GM21529 (cell line): ENCODE results near the gene ERCC5.
A peak's percentile ranks its signal among the peaks of the same experiment; 100 is the strongest.

Experiments used
- ATAC-seq: cut with Tn5 transposase; IDR thresholded peaks from one replicate; pipeline ENCODE4 v1.9.1; 2021; ENCODE audit not compliant: unreplicated experiment

Gene ERCC5

GRCh38 chr13:102845630-102846260, at the start of gene ERCC5:
TSS of gene ERCC5 (plus strand) at chr13:102846032. CDS start at chr13:102846267, 235 bp downstream.
- ATAC-seq: peak; percentile 81

DNA sequence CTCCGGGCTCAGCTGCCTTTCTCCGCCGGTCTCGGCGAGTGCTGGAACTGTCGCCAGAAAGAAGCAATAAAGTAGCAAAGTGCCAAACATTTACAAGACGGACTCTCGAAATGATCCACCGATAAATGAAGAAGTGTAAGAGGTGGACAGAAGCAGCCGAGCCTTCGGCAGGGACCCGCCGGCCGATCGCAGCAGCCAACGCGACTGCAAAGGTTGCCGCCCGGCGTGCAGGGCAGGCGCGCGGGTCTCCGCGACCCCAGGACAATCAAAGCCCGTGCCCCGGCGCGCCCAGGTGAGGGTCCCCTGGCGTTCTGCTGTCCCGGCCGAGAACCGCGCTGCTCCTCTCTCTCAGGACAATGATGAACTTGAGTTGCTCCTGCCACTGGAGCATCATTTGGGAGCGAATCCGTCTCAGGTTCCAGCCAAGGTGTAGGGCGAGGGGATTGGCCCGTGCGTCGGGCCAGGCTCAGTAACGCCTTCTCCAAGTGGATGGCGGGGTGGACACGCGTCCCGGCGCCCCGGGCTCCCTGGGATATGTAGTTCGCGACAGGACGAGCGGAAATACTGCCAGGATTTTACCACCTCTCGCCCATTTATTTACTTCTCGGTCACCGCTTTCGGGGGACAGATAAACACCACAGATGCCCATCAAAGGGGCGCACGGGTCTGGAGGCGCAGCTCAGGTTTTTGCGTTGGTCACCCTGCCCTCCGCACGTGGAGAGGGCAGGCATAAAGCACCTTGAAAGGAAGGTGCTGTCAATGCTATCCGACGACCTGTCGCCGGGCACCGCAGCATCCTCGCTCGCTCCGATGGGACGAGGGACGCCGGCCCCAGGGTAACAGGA, 47.0 kb upstream of the ERCC5 start, which contains the start of the genes BIVM and POGLUT2:
Gene BIVM (plus strand): TSS at position 539 of the 845 bp plus-strand sequence. CDS start 8,149 bp downstream, outside the sequence.
Gene POGLUT2 (minus strand): TSS at position 396 of the 845 bp plus-strand sequence. CDS start 306 bp downstream, at position 90.
- ATAC-seq: peak; percentile 83

DNA sequence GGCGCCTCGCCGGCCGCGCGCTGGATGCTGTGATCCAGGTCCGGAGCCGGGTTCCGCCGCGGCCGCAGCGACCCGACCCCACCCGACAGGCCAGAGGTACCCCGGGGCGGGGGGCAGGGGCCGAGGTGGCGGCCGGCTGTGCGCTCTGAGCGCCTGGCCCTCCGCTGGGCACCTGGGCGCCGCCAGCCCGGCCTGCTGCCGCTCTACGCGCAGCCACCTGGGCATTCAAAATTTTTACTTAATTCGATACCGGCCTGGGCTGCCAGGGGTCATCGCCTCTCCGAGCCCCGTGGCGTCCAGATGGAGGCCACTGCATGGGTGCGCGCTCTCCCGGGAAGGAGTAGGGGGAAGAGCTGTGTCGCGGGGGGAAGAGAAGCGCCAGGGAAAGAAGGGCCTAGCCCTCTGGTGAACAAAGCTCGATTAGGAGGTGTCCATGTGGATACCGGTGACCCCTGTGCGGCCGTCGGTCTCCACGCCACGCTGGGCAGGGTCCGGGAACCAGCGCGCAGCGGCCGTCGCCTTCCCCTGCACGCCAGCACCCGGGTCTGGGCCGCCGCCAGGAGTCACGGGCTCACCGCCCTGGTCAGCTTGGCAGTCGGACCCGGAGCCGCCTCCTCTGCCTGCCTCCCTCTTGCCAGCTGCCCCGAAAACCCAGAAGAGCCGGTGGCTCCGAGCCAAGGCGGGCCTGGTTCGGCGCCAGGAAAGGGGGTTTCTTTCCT, 46.2 kb upstream of the ERCC5 start:
- peak; percentile 10 for ATAC-seq

DNA sequence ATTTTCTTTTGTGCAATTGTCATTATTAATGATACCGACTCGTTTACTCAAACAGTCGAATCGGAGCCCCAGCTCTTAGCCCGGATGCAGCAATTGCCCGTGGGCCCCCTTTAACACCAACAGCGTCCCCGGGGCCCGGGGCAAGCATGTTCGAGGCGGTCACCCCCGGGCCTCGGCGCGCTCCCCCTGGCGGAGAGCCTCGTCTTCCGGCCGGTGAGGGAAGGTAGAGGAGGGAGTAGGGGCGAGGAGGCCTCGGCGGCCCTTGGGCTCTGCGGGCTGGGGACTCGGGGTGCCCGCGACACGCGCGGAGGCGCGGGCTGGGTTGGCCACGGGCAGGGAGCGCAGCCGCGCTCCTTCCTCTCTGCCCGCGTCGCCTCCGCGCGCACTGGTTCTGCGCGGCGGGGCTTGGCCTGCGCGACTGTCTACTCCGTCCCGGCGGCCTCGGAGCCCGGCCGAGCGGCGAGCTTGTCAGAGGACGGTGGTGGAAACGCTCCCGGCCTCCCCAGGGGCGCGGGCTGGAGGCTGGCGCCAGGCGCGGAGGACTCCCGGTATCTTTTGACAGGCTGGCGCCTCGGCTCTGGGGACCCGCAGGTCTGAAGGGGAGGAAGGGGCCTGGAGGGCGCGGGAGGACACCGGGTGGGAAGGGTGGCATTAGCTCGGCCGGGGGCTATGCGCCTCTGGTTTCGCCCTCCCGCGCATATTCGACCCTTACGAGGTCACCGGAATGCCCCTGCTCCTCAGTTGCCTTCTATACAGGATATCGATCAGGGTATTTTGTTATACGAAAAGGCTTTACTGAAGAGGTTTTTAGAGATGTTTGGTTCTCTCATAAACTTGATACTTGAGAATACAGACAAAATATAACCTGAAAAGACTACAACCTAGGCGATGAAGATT, 45.4 kb upstream of the ERCC5 start:
- peak; percentile 74 for ATAC-seq

GRCh38 chr13:102805680-102806079, 40.2 kb upstream of the ERCC5 start:
- ATAC-seq: no peak

DNA sequence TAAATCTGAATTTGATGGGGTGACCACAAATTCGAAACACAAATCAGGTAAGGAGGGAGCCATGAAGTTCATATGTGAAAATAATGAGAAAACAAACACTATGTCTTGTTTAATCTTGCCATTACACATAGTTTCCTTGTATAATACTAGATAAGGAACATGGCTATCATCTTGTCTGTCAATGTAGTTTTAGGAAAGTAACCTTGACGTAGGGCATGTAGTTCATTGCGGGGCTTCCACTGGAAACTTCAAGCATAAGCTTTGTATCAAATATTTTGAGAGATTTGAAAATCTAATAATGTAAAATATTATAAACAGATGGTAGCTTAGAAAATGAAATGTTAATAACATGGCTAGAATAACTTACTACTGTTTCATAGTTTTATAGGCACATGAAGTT, 38.1 kb upstream of the ERCC5 start:
- ATAC-seq: no peak

DNA sequence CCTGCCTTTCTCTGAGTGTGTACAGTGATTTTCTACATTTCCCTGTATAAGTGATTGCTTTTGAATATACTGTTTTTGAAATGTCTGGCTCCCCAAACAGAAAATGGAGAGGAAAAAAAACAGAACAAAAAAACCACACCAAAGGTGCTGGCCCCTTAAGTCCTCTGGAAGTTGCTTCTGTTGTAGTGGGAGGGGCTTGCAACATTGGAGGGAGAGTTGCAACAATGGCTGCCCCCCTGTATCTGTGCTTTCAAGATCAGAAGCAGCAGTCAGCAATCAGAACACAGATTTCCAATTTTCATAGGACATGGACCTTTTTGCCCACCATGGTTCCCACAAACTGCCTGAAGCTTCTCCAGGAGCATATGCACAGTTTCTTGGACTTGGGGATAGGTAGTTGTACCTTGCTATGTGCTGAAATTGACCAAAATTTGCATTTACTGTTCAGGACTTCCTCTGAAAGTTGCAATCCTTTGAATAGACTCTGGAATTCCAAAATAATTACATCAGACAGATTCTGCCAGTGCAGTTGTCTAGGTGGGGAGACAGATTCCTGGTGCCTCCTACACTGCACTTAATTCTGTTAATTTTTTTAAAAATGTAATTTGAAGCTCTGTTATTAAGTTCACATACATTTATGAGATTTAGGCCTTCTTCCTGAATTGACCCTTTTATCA, 33.1 kb upstream of the ERCC5 start:
- ATAC-seq: peak; percentile 42

- ATAC-seq: peak; percentile 68
Measured at GRCh38 chr13:102814025-102814607, 31.7 kb upstream of the ERCC5 start.

- no peak for ATAC-seq
Measured at GRCh38 chr13:102814793-102815192, 31.0 kb upstream of the ERCC5 start.

GRCh38 chr13:102815788-102816187, 30.0 kb upstream of the ERCC5 start:
- no peak for ATAC-seq

DNA sequence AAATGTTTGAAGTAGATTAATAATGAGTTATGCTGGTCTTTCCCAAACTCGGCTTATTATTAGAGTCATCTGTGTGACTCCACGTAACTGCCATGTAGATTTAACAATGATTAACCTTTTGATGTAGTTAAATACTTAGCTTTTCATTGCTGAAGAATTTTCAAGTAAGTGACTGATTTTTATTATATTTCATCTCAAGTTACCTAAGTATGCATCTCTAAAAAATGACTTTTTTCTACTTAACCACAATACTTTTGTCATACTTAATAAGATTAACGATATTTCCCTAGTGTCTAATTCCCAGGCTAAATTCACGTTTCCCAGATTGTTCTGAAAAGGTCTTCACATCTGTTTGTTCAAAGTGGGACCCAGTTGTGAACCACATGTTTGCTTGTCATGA, 29.1 kb upstream of the ERCC5 start:
- ATAC-seq: no peak

DNA sequence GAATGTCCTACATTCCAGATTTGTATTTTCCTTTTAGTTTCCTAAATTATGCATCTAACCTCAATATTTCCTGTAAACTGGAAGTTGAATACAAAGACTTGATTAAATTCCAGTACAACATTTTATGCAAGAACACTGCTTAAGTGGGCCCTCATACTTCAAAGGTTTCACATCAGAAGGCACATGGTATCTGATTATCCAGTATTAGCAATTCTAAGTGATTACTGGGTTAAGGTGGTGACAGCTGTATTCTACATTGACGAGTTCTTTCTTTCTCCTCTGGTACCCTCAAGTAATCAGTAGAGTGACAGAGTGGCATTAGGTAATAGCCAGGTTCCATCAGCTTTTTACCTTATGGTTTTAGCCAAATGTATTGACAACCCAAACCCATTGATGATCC, 28.6 kb upstream of the ERCC5 start:
- ATAC-seq: no peak

DNA sequence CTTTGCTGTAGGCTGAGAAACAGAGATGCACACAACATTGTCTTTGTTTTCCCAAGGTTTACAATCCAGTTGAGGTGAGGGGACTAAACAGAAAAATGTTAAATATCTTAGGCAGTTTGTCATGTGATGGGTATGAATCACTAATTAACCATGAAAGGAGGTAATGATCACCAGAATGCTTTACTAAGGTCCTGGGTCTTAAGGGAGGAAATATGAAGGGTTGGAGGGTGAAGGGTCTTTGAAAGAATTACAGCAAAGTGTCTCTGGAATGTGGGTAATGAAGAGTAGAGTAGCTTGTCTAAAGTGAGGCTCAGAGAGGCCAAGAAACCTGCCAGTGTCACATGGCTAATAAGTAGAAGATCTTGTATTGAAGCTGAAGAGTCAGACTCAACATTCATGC, 27.9 kb upstream of the ERCC5 start:
- no peak for ATAC-seq

GRCh38 chr13:102825400-102825799, 20.4 kb upstream of the ERCC5 start:
- no peak for ATAC-seq

GRCh38 chr13:102825921-102826706, 19.7 kb upstream of the ERCC5 start:
- ATAC-seq: no peak

DNA sequence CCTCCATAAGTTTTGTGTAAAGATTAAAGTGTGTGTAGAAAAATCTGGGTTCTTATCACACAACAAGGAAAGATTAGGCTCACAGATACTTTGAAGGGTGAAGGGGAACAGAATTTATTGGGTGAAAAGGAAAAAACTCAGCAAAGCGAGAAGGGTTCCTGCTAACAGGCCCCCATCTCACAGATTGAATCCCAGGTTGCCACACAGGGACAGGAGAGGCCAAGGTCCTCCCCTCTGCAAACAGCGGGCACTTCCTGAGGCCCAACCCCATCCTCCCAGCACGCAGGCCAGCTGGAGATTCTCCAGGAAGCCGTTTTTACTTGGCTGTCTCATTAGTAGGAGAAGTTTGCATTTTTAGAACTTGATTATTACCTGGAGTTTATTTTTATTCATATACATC, 15.2 kb upstream of the ERCC5 start:
- no peak for ATAC-seq

DNA sequence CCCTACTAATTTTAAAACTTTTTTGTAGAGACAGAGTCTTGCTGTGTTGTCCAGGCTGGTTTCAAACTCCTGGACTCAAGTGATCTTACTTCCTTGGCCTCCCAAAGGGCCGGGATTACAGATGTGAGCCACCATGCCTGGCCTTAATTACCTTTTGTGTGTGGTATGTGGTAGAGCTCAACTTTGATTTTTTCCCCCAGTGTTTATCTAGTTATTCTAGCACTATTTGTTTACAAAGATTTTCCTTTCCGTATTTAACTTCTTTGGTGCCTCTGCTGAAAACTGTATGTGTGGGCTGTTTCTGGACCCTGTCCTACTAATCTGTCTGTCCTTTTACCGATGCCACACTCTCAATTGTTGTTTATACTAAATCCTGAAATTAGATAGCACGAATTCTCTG, 9.4 kb upstream of the ERCC5 start:
- ATAC-seq: no peak

- no peak for ATAC-seq
Measured at GRCh38 chr13:102838273-102838672, 7.6 kb upstream of the ERCC5 start.

- no peak for ATAC-seq
Measured at GRCh38 chr13:102838982-102839381, 6.8 kb upstream of the ERCC5 start.
